K562 (cell line): ENCODE results near the gene DYNLT4. TPM values are rescaled to one million over a fixed set of nuclear protein-coding genes. Genes with fewer than 3 reads are reported as not detected.

ENCODE experiments used
- BRCA1 ChIP-seq, 2 experiments: fragments of 450-650 bp in 1 of 2; sonication (generic) in 1 of 2; formaldehyde crosslinking in 1 of 2; IDR thresholded peaks; 2 replicates each; pipeline versions ENCODE4 v1.5.0 to v1.6.1; 2017 to 2020; ENCODE audit warnings: mild to moderate bottlenecking in 1 of 2, missing genetic modification reagents in 1 of 2
- DIDO1 ChIP-seq: fragments of 450-650 bp; IDR thresholded peaks from 2 replicates; pipeline ENCODE4 v1.6.1; 2016; ENCODE audit warnings: low read depth, missing biosample characterization, missing genetic modification characterization
- DNMT1 ChIP-seq: fragments of 450-650 bp; IDR thresholded peaks from 2 replicates; pipeline ENCODE4 v1.6.1; 2016; ENCODE audit warnings: antibody characterized with exemption, mild to moderate bottlenecking
- FOXA1 ChIP-seq: fragments of 450-650 bp; IDR thresholded peaks from 2 replicates; pipeline ENCODE4 v1.6.1; 2016; ENCODE audit warnings: mild to moderate bottlenecking, borderline replicate concordance
- GABPB1 ChIP-seq: sonication (generic); formaldehyde crosslinking; IDR thresholded peaks from 2 replicates; pipeline ENCODE4 v1.8.0; 2022; ENCODE audit warnings: mild to moderate bottlenecking, missing genetic modification reagents
- MTA3 ChIP-seq: fragments of 450-650 bp; formaldehyde crosslinking; IDR thresholded peaks from 2 replicates; pipeline ENCODE4 v1.6.1; 2017; ENCODE audit warnings: mild to moderate bottlenecking, borderline replicate concordance
- PTRF ChIP-seq: fragments of 450-650 bp; IDR thresholded peaks from 2 replicates; pipeline ENCODE4 v1.6.1; 2016; ENCODE audit warnings: mild to moderate bottlenecking, missing genetic modification characterization, missing compliant biosample characterization
- RBM34 ChIP-seq: fragments of 200-400 bp; formaldehyde crosslinking; IDR thresholded peaks from 2 replicates; pipeline ENCODE4 v1.6.1; 2018; ENCODE audit warnings: low read length, borderline replicate concordance; ENCODE audit not compliant: insufficient read depth
- RBM39 ChIP-seq: fragments of 200-400 bp; formaldehyde crosslinking; optimal IDR thresholded peaks from 2 replicates; pipeline ENCODE3; 2018; ENCODE audit warnings: low read depth, low read length
- SIN3A ChIP-seq, 2 experiments: fragments of 150-350 bp in 1 of 2; IDR thresholded peaks; 2 replicates each; pipeline ENCODE4 v1.6.1; 2011 to 2016; ENCODE audit warnings: borderline replicate concordance in 2 of 2, low read depth in 2 of 2, low read length in 2 of 2, mild to moderate bottlenecking in 2 of 2, moderate library complexity in 2 of 2; ENCODE audit not compliant: control insufficient read depth in 1 of 2
- SUPT5H ChIP-seq: fragments of 450-650 bp; IDR thresholded peaks from 2 replicates; pipeline ENCODE4 v1.6.1; 2016
- ZBTB17 ChIP-seq: fragments of 450-650 bp; formaldehyde crosslinking; IDR thresholded peaks from 2 replicates; pipeline ENCODE4 v1.4.0; 2020; ENCODE audit warnings: mild to moderate bottlenecking
- ZFP36 ChIP-seq: fragments of 150-350 bp; IDR thresholded peaks from 2 replicates; pipeline ENCODE4 v1.6.1; 2018; ENCODE audit warnings: low read length, low read depth; ENCODE audit not compliant: partially characterized antibody
- ZFX ChIP-seq: sonication (generic); formaldehyde crosslinking; IDR thresholded peaks from 2 replicates; pipeline ENCODE4 v1.8.0; 2022; ENCODE audit warnings: mild to moderate bottlenecking, missing genetic modification reagents, moderate library complexity
- ZKSCAN1 ChIP-seq: fragments of 150-350 bp; IDR thresholded peaks from 2 replicates; pipeline ENCODE4 v1.6.1; 2016; ENCODE audit warnings: low read depth, low read length
- polyA plus RNA-seq, 8 experiments: library from polyadenylated mRNA; depleted of rRNA in 4 of 8; stranded (reverse) in 5 of 8; unstranded in 3 of 8; fragments of >200 nt; fragmentation: Nextera tagmentation in 2 of 8; fragmentation: Illumina TruSeq in 1 of 8; extraction: Ambion mirVana in 2 of 8; extraction: Trizol in 1 of 8; gene quantifications; 2 replicates each; pipeline versions ENCODE4 v1.2.1 to v1.2.3, GENCODE V29; 2011 to 2014; ENCODE audit warnings: inconsistent platforms in 1 of 8, missing spikeins in 1 of 8
- total RNA-seq, 7 experiments: library from RNA; depleted of rRNA in 6 of 7; stranded (reverse); fragments of >200 nt in 6 of 7; fragmentation: Illumina TruSeq in 2 of 7; extraction: Trizol in 2 of 7; gene quantifications; 2 replicates each; pipeline versions ENCODE4 v1.2.1 to v1.2.3, GENCODE V29; 2011 to 2021; ENCODE audit warnings: low replicate concordance in 1 of 7
- TF ChIP-seq, protein P1 (sequence below): conservative IDR thresholded peaks from 2 replicates; pipeline ENCODE4 v1.6.1; 2011; ENCODE audit warnings: low read depth, mild to moderate bottlenecking, low read length; ENCODE audit not compliant: control insufficient read depth
- TF ChIP-seq, protein P2 (sequence below): fragments of 200-800 bp; sonication (Bioruptor generic); IDR thresholded peaks from 2 replicates; pipeline ENCODE4 v1.6.1; 2017; ENCODE audit warnings: missing genetic modification characterization, missing compliant biosample characterization
- TF ChIP-seq, protein P3 (sequence below): fragments of 450-650 bp; IDR thresholded peaks from 2 replicates; pipeline ENCODE4 v1.6.1; 2016; ENCODE audit warnings: antibody characterized with exemption
- TF ChIP-seq, protein P4 (sequence below), 2 experiments: IDR thresholded peaks; 2 replicates each; pipeline ENCODE4 v1.6.1; 2011; ENCODE audit warnings: borderline replicate concordance in 1 of 2, control low read depth in 1 of 2, low read depth in 1 of 2, low read length in 1 of 2, mild to moderate bottlenecking in 1 of 2, mixed read lengths in 1 of 2, moderate library complexity in 1 of 2; ENCODE audit not compliant: insufficient read depth in 1 of 2, insufficient read length in 1 of 2, poor library complexity in 1 of 2, severe bottlenecking in 1 of 2; ENCODE audit errors: extremely low read depth in 1 of 2
- TF ChIP-seq, protein P5 (sequence below): fragments of 250-450 bp; sonication (Bioruptor Pico); IDR thresholded peaks from 2 replicates; pipeline ENCODE4 v1.4.0; 2020; ENCODE audit warnings: mild to moderate bottlenecking, moderate library complexity

DYNLT4 gene
- total and polyA plus RNA-seq, 9 of the 15 experiments (the other 6 are each of a cell fraction or from before 2014, with no cell fraction given), result 0.29 to 0.73 TPM; not detected in 7

DNA sequence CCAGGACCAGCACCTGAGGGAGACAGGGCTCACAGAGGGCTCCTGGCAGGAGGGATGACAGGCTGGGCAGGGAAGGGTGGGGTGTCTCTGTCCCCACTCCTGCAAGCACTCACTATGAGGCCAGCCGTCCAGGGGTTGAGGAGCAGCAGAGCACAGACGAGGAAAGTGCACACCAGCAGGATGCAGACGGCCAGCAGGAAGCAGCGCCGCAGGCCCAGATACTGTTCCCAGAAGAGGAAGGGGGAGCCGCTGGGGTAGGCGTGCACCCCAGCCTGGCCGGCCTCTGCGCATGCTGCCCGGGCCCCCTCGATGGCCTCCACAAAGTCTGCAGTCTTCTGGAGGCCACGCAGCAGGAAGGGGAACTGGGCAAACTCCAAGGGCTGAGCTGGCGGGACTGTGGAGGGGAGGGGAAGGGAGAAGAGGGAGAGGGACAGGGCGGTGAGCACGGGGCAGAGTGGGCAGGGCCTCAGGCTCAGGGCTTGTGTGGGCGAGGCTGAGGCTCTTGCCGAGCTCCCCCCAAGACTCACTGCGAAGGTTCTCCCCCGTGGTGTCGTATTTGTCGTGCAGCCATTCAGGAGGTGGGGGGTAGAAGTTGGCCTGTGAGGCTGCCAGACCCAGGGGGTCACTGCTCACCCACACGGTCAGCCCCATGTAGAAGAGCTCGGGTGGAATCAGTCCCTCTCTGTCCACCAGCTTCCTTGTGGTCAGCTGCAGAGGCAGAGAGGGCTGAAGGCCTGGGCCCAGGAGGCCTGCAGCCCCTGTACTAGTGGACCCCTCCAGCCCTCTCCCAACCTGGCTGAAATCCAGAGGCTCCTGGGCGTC, 19.4 kb upstream of the DYNLT4 start (continued):
- TF ChIP-seq, protein P1, sequence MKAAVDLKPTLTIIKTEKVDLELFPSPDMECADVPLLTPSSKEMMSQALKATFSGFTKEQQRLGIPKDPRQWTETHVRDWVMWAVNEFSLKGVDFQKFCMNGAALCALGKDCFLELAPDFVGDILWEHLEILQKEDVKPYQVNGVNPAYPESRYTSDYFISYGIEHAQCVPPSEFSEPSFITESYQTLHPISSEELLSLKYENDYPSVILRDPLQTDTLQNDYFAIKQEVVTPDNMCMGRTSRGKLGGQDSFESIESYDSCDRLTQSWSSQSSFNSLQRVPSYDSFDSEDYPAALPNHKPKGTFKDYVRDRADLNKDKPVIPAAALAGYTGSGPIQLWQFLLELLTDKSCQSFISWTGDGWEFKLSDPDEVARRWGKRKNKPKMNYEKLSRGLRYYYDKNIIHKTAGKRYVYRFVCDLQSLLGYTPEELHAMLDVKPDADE, result no peak
- TF ChIP-seq ZFP36, result peak; percentile 3
- TF ChIP-seq ZBTB17 (CRISPR knock-in tag), result no peak
- TF ChIP-seq, protein P2, sequence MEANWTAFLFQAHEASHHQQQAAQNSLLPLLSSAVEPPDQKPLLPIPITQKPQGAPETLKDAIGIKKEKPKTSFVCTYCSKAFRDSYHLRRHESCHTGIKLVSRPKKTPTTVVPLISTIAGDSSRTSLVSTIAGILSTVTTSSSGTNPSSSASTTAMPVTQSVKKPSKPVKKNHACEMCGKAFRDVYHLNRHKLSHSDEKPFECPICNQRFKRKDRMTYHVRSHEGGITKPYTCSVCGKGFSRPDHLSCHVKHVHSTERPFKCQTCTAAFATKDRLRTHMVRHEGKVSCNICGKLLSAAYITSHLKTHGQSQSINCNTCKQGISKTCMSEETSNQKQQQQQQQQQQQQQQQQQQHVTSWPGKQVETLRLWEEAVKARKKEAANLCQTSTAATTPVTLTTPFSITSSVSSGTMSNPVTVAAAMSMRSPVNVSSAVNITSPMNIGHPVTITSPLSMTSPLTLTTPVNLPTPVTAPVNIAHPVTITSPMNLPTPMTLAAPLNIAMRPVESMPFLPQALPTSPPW (CRISPR knock-in tag), result peak; percentile 60
- TF ChIP-seq, protein P3, sequence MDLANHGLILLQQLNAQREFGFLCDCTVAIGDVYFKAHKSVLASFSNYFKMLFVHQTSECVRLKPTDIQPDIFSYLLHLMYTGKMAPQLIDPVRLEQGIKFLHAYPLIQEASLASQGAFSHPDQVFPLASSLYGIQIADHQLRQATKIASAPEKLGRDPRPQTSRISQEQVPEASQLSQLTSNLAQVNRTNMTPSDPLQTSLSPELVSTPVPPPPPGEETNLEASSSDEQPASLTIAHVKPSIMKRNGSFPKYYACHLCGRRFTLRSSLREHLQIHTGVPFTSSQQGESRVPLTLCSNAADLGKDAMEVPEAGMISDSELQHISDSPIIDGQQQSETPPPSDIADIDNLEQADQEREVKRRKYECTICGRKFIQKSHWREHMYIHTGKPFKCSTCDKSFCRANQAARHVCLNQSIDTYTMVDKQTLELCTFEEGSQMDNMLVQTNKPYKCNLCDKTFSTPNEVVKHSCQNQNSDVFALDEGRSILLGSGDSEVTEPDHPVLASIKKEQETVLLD, result 0 out of 2 replicates have a peak, but pooled peaks have one; percentile 12
- TF ChIP-seq PTRF (tag), result no peak
- TF ChIP-seq, protein P4, sequence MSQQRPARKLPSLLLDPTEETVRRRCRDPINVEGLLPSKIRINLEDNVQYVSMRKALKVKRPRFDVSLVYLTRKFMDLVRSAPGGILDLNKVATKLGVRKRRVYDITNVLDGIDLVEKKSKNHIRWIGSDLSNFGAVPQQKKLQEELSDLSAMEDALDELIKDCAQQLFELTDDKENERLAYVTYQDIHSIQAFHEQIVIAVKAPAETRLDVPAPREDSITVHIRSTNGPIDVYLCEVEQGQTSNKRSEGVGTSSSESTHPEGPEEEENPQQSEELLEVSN (IDR thresholded peaks at IDR 0.05; ENCODE audit: borderline replicate concordance in 1 of 2, extremely low read depth in 1 of 2, insufficient read depth in 1 of 2, insufficient read length in 1 of 2, low read depth in 1 of 2, low read length in 1 of 2, poor library complexity in 1 of 2, severe bottlenecking in 1 of 2), result peak in 1 of 2 experiments; percentile 28
- TF ChIP-seq DNMT1, result no peak
- no peak for TF ChIP-seq SUPT5H
- TF ChIP-seq MTA3, result no peak
- 0 out of 2 replicates have a peak, but pooled peaks have one; percentile 11 for TF ChIP-seq ZFX
- TF ChIP-seq RBM39, result no peak
- TF ChIP-seq SIN3A (IDR thresholded peaks at IDR 0.05; ENCODE audit: borderline replicate concordance in 2 of 2, control insufficient read depth in 1 of 2, low read depth in 2 of 2, low read length in 2 of 2), result no peak
- TF ChIP-seq FOXA1, result no peak
- no peak for TF ChIP-seq BRCA1 (IDR thresholded peaks at IDR 0.05)
- no peak for TF ChIP-seq BRCA1 (CRISPR knock-in tag; IDR thresholded peaks at IDR 0.05)
- no peak for TF ChIP-seq ZKSCAN1
- TF ChIP-seq, protein P5, sequence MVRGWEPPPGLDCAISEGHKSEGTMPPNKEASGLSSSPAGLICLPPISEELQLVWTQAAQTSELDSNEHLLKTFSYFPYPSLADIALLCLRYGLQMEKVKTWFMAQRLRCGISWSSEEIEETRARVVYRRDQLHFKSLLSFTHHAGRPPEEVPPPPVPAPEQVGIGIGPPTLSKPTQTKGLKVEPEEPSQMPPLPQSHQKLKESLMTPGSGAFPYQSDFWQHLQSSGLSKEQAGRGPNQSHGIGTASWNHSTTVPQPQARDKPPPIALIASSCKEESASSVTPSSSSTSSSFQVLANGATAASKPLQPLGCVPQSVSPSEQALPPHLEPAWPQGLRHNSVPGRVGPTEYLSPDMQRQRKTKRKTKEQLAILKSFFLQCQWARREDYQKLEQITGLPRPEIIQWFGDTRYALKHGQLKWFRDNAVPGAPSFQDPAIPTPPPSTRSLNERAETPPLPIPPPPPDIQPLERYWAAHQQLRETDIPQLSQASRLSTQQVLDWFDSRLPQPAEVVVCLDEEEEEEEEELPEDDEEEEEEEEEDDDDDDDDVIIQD (CRISPR knock-in tag), result no peak
- TF ChIP-seq RBM34, result no peak
- TF ChIP-seq DIDO1 (tag), result no peak
- peak; percentile 38; the same call in 1 of the 2 replicates for TF ChIP-seq GABPB1
